Ovary (tissue), 9 donors: Measurements from ENCODE around the gene SGPP1. TPM values are rescaled to one million over a fixed set of nuclear protein-coding genes. Genes with fewer than 3 reads are reported as not detected.

Experiments used
- DNase-seq, 5 donors: peaks; one replicate each; pipeline ENCODE4 v3.0.0-alpha.2; 2019 to 2020
- H3K27ac ChIP-seq, 2 donors: fragments of 200-600 bp; one replicate each; pipeline versions ENCODE4 v1.5.1 to v1.8.0; 2019 to 2022
- H3K27me3 ChIP-seq: fragments of 200-600 bp; one replicate; pipeline ENCODE4 v1.8.0; 2022
- H3K36me3 ChIP-seq: fragments of 200-600 bp; sonication (generic); one replicate; pipeline ENCODE4 v1.5.1; 2019
- H3K4me1 ChIP-seq: one replicate; pipeline ENCODE4 v1.8.1; 2013; ENCODE audit warnings: mild to moderate bottlenecking, moderate library complexity; ENCODE audit not compliant: insufficient read depth
- H3K4me3 ChIP-seq: fragments of 200-600 bp; sonication (generic); one replicate; pipeline ENCODE4 v1.5.1; 2017
- H3K9me3 ChIP-seq, 2 donors: fragments of 200-600 bp in 1 of 2; sonication (generic) in 1 of 2; one replicate each; pipeline versions ENCODE4 v1.5.1 to v1.8.1; 2013 to 2019; ENCODE audit warnings: mild to moderate bottlenecking in 1 of 2, moderate library complexity in 1 of 2
- CTCF ChIP-seq, 3 donors: fragments of 450-650 bp in 2 of 3; fragments of 200-600 bp in 1 of 3; IDR thresholded peaks; one replicate each; pipeline versions ENCODE4 v1.5.1 to v1.8.0; 2016 to 2022; ENCODE audit warnings: antibody characterized with exemption in 3 of 3, mild to moderate bottlenecking in 1 of 3
- EP300 ChIP-seq: sonication (generic); formaldehyde crosslinking; IDR thresholded peaks from one replicate; pipeline ENCODE4 v1.6.1; 2017; ENCODE audit warnings: antibody characterized with exemption
- POLR2A ChIP-seq: fragments of 450-650 bp; IDR thresholded peaks from one replicate; pipeline ENCODE4 v1.6.1; 2017; ENCODE audit warnings: antibody characterized with exemption, mild to moderate bottlenecking, moderate library complexity
- WGBS, 3 donors: extraction: QIAGEN DNeasy Blood & Tissue Kit in 1 of 3; methylation state at CpG; one replicate each; pipeline versions ENCODE4 v1.1.5 to v1.1.7; 2013 to 2017; 5-methylcytosine and 5-hydroxymethylcytosine counted together
- intact Hi-C, 4 donors: fragments of 100-400 bp; cut with DNase I; formaldehyde crosslinking; loops; one replicate each; pipeline versions ENCODE4 v1.11.0 to v1.15.1; 2022 to 2023
- polyA plus RNA-seq, 2 donors: library from polyadenylated mRNA; stranded (reverse); fragments of 200-250 nt in 1 of 2; fragments of 350-450 nt in 1 of 2; fragmentation: Illumina TruSeq in 1 of 2; extraction: RNeasy Lipid Tissue Mini Kit (QIAGEN cat#74804) in 1 of 2; gene quantifications; one replicate each; pipeline ENCODE4 v1.2.3, GENCODE V29; 2013 to 2014
- total RNA-seq, 7 donors: library from RNA; depleted of rRNA in 2 of 7; stranded (reverse); fragments of >200 nt in 2 of 7; fragmentation: NEBNext Ultra II Directional in 3 of 7; extraction: Animal tissue kit (Norgen Biotek cat#: 25700) in 3 of 7; gene quantifications; one replicate each; pipeline versions ENCODE4 v1.1.0 to v1.2.4, GENCODE V29; 2016 to 2023
- donor health status: DM: no; HTN: no; CAD: no; lungs with moderate emphysema.
- donor health status: DM: no; HTN: no; CAD: no.
- donor health status: Bipolar disorder and iron deficiency.
- donor health status: DM: yes; HTN: yes; CAD: no.
- donor health status: DM: no; HTN: no; CAD: no.
- donor health status: DM: yes; HTN: yes; CAD: no.

SGPP1 gene
- total and polyA plus RNA-seq, 9 donors, result 7.6 to 18.4 (median 14.4) TPM

GRCh38 chr14:63644741-63645140 lies 83.1 kb downstream of the SGPP1 start:
- Histone ChIP-seq H3K4me3 (no peak overlapping the region), H3K36me3 (no peaks in the 10 kb centered on the region), H3K4me1 (no peaks in the 10 kb centered on the region), H3K9me3 (no peaks in the 10 kb centered on the region), H3K27ac (no peak overlapping the region), H3K27me3 (no peaks in the 10 kb centered on the region)
- DNase-seq, result no peak
- TF ChIP-seq CTCF (IDR thresholded peaks at IDR 0.05), result no peak
- TF ChIP-seq EP300, result no peak
- no peak for TF ChIP-seq POLR2A
- intact Hi-C loops, result no loop called here
- 81 to 93% (median 88%) methylated on average over 2 of the region's 2 CpGs for WGBS, 3 donors

DNA sequence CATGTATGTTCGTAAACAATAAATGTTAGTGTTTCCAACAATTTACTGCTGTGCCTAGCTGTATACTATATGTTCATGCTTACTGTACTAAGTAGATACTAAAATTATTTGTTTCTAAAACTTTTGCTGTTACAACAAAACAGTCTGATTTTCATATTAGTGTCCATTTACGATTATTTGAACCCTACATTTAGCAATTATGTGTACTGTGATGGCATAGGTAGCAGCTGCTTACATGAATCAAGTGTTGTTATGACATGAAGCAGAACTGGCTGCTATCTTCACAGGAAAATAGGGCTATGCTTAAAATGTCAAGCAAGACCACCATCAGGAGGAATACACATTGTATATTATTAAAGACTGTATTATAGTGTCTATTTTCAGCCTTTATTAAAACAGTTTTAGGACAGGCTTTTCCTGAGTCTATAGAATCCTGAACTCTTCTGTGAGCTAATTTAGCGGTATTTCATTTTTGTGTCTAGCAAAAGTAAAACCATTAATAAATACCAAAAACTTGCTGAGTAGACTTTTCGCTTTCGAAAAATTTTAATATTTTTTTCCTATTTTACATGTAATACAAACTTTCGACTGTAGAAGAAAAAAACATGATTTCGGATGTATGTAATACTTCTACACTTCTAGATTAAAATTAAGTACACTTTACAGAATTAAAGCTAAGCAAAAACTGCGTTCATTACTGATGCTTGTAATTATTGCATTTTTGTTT lies 85.0 kb downstream of the SGPP1 start:
- intact Hi-C loops, result no loop called here
- 63 to 68% (median 63%) methylated on average over 8 of the region's 8 CpGs for WGBS, 3 donors
- Histone ChIP-seq H3K27me3 (no peaks in the 10 kb centered on the region), H3K36me3 (no peaks in the 10 kb centered on the region), H3K27ac (peak overlapping the region in 1 of 2 donors; percentile 97), H3K4me3 (peak overlapping the region; percentile 76), H3K4me1 (no peaks in the 10 kb centered on the region), H3K9me3 (no peaks in the 10 kb centered on the region)
- TF ChIP-seq EP300 (no peak), POLR2A (no peak), CTCF (IDR thresholded peaks at IDR 0.05) (no peak)
- DNase-seq, result no peak

- Histone ChIP-seq H3K9me3 (no peaks in the 10 kb centered on the region), H3K36me3 (no peaks in the 10 kb centered on the region), H3K4me1 (no peaks in the 10 kb centered on the region), H3K4me3 (peak overlapping the region; percentile 76), H3K27ac (peak overlapping the region; percentile 76 to 97), H3K27me3 (no peaks in the 10 kb centered on the region)
- intact Hi-C loops, result no loop called here
- 0 to 1% (median 0%) methylated on average over 12 of the region's 12 CpGs for WGBS, 3 donors
- TF ChIP-seq POLR2A, result no peak
- no peak for TF ChIP-seq EP300
- TF ChIP-seq CTCF (IDR thresholded peaks at IDR 0.05), result no peak
- peak; percentile 69 to 84 (median 72) for DNase-seq
Observed at GRCh38 chr14:63642229-63642611, 85.6 kb downstream of the SGPP1 start.

GRCh38 chr14:63641473-63642228 lies 86.2 kb downstream of the SGPP1 start, which contains the start of gene WDR89:
WDR89 (minus strand) TSS chr14:63641871; CDS start chr14:63599942, 41,929 bp downstream.
- TF ChIP-seq CTCF (IDR thresholded peaks at IDR 0.05) (peak; percentile 38 to 91 (median 91)), EP300 (no peak), POLR2A (peak; percentile 35)
- H3K36me3 ChIP-seq, result no peaks in the 10 kb centered on the region
- DNase-seq, result peak; percentile 93 to 97 (median 96)

More at GRCh38 chr14:63641473-63642228, 86.2 kb downstream of the SGPP1 start, which contains the start of gene WDR89:
- intact Hi-C loops, result no loop called here
- H3K9me3 ChIP-seq, result no peaks in the 10 kb centered on the region
- H3K4me1 ChIP-seq, result no peaks in the 10 kb centered on the region
- 0 to 1% (median 1%) methylated on average over 54 to 60 of the region's 60 CpGs for WGBS, 3 donors
- H3K27ac ChIP-seq, result peak within 1 kb of the TSS; percentile 76 to 97
- peak within 1 kb of the TSS; percentile 76 for H3K4me3 ChIP-seq
- H3K27me3 ChIP-seq, result no peaks in the 10 kb centered on the region
